ENCODE measurements around the gene ISG20L2. TPM values are rescaled to one million over a fixed set of nuclear protein-coding genes. Genes with fewer than 3 reads are reported as not detected.

The ISG20L2 gene
- total RNA-seq, 1 donor from 2014 or later = 23.7 TPM

DNA sequence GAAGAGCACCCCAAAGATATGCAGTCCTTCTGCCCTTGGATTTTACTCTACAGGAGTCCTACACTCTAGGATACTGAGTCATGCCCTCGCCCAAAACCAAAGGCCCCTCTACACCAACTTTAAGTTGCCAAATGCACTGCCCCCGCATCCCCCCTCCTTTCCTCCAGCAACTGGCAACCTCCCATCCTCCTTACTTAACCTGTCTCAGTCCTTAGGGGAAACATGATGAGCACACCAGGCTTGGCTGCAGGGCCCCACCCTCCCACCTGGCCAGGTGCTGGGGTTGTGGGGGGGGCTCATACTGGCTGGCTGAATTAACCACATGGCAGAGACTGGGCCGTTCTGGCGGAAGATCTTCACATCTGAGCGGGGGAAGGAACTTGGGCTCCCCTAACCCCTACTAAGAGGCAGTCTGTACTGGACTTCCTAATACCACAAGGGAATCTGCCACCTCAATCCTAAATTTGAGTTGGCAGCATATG, 21.7 kb upstream of the ISG20L2 start:
- Histone ChIP-seq H3F3A (ENCODE audit: low read depth) (peaks cover 59% of the 10 kb centered on the region), H3K79me2 (ENCODE audit: low read depth) (peaks cover 86% of the 10 kb centered on the region), H3K9me3 (ENCODE audit: low read depth) (no peaks in the 10 kb centered on the region), H3K4me3 (peak overlapping the region; percentile 100), H3K9ac (peak overlapping the region; percentile 85), H3K27me3 (no peaks in the 10 kb centered on the region), H3K4me1 (peaks cover 43% of the 10 kb centered on the region), H2AFZ (replicated peaks) (no peak overlapping the region), H3K4me2 (peak overlapping the region; percentile 100), H4K20me1 (ENCODE audit: low read depth) (peaks cover 25% of the 10 kb centered on the region), H3K36me3 (no peaks in the 10 kb centered on the region), H3K27ac (peak overlapping the region; percentile 7)
- Mint-ChIP-seq H3K4me1 (peaks cover 64% of the 10 kb centered on the region), H3K9me3 (no peaks in the 10 kb centered on the region), H3K27ac (peak overlapping the region; percentile 99), H3K36me3 (peaks cover 6% of the 10 kb centered on the region), H3K27me3 (ENCODE audit: insufficient read depth, low read depth) (peaks cover 4% of the 10 kb centered on the region), H3K4me3 (peak overlapping the region; percentile 100)
- no peak for DNase-seq (ENCODE audit: low spot score)
- TF ChIP-seq, protein P1, sequence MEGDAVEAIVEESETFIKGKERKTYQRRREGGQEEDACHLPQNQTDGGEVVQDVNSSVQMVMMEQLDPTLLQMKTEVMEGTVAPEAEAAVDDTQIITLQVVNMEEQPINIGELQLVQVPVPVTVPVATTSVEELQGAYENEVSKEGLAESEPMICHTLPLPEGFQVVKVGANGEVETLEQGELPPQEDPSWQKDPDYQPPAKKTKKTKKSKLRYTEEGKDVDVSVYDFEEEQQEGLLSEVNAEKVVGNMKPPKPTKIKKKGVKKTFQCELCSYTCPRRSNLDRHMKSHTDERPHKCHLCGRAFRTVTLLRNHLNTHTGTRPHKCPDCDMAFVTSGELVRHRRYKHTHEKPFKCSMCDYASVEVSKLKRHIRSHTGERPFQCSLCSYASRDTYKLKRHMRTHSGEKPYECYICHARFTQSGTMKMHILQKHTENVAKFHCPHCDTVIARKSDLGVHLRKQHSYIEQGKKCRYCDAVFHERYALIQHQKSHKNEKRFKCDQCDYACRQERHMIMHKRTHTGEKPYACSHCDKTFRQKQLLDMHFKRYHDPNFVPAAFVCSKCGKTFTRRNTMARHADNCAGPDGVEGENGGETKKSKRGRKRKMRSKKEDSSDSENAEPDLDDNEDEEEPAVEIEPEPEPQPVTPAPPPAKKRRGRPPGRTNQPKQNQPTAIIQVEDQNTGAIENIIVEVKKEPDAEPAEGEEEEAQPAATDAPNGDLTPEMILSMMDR (IDR thresholded peaks at IDR 0.05) = no peak
- TF ChIP-seq EZH2phosphoT487 (IDR thresholded peaks at IDR 0.05) (no peak), EZH2 (IDR thresholded peaks at IDR 0.05) (no peak)

DNA sequence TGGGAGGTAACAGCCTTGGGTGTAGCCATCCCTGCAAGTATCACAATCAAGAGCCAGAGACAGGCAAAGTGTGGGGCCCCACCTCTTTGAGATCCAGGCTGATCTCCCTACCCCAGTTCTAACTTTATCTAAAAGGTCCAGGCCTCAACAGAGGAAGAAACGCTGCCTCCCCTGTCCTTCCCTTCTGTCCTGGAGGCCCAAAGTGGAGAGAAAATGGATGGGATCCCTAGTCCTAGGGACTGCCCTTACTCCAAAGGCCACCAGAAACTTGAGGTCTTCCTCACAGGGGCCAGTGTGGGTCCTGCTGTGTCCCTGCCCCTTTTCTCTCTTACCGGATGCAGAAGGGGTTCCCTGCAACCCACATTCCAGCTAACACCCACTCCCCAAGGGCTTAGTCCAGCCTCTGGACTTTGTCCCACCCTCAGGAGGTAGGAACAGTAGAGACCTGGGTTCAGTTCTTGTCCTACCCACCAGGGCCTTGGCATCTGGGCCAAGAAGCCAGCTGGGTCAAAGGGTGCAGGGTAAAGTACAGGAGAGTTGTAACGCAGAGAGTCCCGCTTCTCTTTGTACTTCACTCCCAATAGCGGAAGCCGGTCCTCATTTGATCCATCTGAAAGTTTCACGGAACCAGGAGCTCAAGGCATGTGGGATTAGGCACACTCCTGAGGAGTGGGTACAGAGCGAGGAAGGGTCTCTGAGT, 21.0 kb upstream of the ISG20L2 start:
- DNase-seq (ENCODE audit: low spot score) = no peak
- Histone ChIP-seq H2AFZ (replicated peaks) (no peak overlapping the region), H3K36me3 (no peaks in the 10 kb centered on the region), H3K27ac (peak overlapping the region; percentile 95), H3K4me3 (peak overlapping the region; percentile 100), H3K79me2 (ENCODE audit: low read depth) (peaks cover 93% of the 10 kb centered on the region), H3F3A (ENCODE audit: low read depth) (peaks cover 65% of the 10 kb centered on the region), H4K20me1 (ENCODE audit: low read depth) (peaks cover 29% of the 10 kb centered on the region), H3K9ac (peak overlapping the region; percentile 85), H3K9me3 (ENCODE audit: low read depth) (no peaks in the 10 kb centered on the region), H3K27me3 (no peaks in the 10 kb centered on the region), H3K4me2 (peak overlapping the region; percentile 100), H3K4me1 (peaks cover 43% of the 10 kb centered on the region)
- peak overlapping the region; percentile 100 for H3K4me3 Mint-ChIP-seq
- H3K27me3 Mint-ChIP-seq (ENCODE audit: insufficient read depth, low read depth) = peaks cover 4% of the 10 kb centered on the region
- TF ChIP-seq EZH2phosphoT487 (IDR thresholded peaks at IDR 0.05) (no peak), EZH2 (IDR thresholded peaks at IDR 0.05) (no peak)
- TF ChIP-seq, protein P1 (IDR thresholded peaks at IDR 0.05) = no peak
- peaks cover 67% of the 10 kb centered on the region for H3K4me1 Mint-ChIP-seq
- no peaks in the 10 kb centered on the region for H3K9me3 Mint-ChIP-seq
- H3K27ac Mint-ChIP-seq = peak overlapping the region; percentile 97
- H3K36me3 Mint-ChIP-seq = peaks cover 8% of the 10 kb centered on the region

DNA sequence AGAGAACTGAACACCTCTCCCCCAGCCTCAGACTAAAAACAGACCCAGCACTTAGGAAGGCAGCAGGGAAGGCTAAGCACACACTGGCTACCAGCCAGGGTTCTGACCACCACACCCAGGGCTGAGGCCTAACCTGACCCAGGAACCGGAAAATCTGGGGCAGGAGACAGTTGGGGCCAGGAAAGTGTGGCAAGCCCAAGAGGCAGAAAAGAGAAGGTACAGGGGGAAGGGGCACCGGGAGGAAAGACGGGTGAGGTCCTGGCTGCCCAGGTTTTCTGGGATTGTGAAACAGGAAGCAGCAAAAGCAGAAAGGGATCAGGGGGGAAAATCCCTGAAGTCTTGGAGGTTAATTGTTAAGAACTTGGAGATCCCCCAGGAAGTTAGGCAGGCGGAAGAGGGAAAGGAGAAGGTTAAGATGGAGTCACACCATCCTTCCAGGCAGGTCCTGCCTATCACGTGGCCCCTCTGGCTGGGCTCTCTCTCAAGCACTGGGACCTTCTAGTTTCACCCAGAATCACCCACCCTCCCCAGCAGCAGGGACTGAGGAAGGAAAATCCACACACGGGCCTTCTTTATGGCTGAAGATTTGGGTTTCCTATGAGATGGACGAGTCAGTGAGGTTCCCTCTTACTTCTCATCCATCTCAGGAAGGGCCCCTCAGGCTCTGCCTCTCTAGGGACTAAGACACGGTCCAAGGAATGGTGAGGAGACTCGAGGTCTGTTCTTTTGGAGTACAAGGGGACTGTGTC, 20.3 kb upstream of the ISG20L2 start:
- peaks cover 4% of the 10 kb centered on the region for H3K27me3 Mint-ChIP-seq (ENCODE audit: insufficient read depth, low read depth)
- H3K4me1 Mint-ChIP-seq = peaks cover 67% of the 10 kb centered on the region
- peaks cover 10% of the 10 kb centered on the region for H3K36me3 Mint-ChIP-seq
- Histone ChIP-seq H3K36me3 (no peaks in the 10 kb centered on the region), H3K9me3 (ENCODE audit: low read depth) (no peaks in the 10 kb centered on the region), H2AFZ (replicated peaks) (no peak overlapping the region), H3K27ac (peak overlapping the region; percentile 95), H3K79me2 (ENCODE audit: low read depth) (peaks cover 95% of the 10 kb centered on the region), H3K4me1 (peaks cover 43% of the 10 kb centered on the region), H3K27me3 (no peaks in the 10 kb centered on the region), H4K20me1 (ENCODE audit: low read depth) (peaks cover 29% of the 10 kb centered on the region), H3F3A (ENCODE audit: low read depth) (peaks cover 62% of the 10 kb centered on the region), H3K9ac (no peak overlapping the region), H3K4me2 (peak overlapping the region; percentile 100), H3K4me3 (peak overlapping the region; percentile 100)
- peak overlapping the region; percentile 100 for H3K4me3 Mint-ChIP-seq
- peak overlapping the region; percentile 97 for H3K27ac Mint-ChIP-seq
- TF ChIP-seq, protein P1 (IDR thresholded peaks at IDR 0.05) = no peak
- no peak for TF ChIP-seq EZH2 (IDR thresholded peaks at IDR 0.05)
- no peak for TF ChIP-seq EZH2phosphoT487 (IDR thresholded peaks at IDR 0.05)
- H3K9me3 Mint-ChIP-seq = no peaks in the 10 kb centered on the region
- DNase-seq (ENCODE audit: low spot score) = no peak
